Myocyte (in vitro differentiated cells): ENCODE measurements around the gene TNS3. TPM values are rescaled to one million over a fixed set of nuclear protein-coding genes. Genes with fewer than 3 reads are reported as not detected.

Experiments used
- DNase-seq: peaks from one replicate; pipeline ENCODE4 v3.0.0-alpha.2; 2012; ENCODE audit warnings: low read depth
- total RNA-seq: library from RNA; depleted of rRNA; stranded (reverse); fragments of >200 nt; gene quantifications from 2 replicates; pipeline ENCODE4 v1.2.3, GENCODE V29; 2014

TNS3 gene
- total RNA-seq, 1 donor from 2014 or later: 241 TPM

GRCh38 chr7:47568056-47568455, 13.9 kb downstream of the TNS3 start:
- no peak for DNase-seq

DNA sequence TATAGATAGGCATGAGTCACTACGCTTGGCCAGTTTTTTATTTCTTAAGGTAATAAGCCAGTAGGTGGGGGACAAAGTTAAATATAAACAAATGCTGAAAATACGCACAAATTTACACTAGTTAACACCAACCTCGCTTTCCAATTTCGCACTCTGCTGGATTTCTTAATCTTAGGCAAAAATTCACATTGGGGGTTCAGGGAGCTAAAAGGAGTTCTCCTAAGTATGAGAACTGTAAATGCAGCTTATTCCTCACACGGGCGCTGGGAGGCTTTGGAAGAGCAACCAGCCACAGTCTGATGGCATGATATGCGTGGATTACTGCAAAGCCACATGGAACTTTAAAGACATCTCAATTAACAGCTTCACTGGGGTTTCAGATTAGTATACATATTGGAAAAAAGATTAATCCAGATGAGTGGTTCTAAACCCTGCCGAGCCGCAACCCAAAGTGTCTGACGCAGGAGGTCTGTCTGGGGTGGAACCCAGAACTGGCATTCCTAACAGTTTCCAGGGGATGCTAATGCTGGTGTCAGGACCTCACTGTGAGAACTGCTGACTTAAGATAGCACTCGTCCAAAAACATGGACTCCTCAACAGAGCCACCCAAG, 16.2 kb downstream of the TNS3 start:
- no peak for DNase-seq

DNA sequence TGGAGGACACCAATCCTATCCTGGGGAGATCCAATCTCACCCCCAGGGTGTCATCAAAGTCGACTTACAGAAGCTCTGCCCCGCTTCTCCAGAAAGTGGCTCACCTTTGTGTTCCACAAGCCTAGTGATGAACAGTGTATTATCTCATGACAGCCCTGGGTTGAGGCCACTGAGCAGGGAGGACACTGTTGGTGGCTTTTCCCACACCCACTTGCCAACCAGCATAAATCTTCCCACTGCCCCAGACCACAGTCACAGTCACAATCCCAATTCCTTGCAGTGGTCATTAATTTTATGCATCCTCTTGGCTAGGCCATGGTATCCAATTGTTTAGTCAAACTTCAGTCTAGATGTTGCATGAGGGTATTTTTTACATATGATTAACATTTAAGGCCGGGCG, 18.4 kb downstream of the TNS3 start:
- DNase-seq: peak; percentile 20

- no peak for DNase-seq
These were observed 20.0 kb downstream of the TNS3 start for GRCh38 chr7:47561715-47562446.

DNA sequence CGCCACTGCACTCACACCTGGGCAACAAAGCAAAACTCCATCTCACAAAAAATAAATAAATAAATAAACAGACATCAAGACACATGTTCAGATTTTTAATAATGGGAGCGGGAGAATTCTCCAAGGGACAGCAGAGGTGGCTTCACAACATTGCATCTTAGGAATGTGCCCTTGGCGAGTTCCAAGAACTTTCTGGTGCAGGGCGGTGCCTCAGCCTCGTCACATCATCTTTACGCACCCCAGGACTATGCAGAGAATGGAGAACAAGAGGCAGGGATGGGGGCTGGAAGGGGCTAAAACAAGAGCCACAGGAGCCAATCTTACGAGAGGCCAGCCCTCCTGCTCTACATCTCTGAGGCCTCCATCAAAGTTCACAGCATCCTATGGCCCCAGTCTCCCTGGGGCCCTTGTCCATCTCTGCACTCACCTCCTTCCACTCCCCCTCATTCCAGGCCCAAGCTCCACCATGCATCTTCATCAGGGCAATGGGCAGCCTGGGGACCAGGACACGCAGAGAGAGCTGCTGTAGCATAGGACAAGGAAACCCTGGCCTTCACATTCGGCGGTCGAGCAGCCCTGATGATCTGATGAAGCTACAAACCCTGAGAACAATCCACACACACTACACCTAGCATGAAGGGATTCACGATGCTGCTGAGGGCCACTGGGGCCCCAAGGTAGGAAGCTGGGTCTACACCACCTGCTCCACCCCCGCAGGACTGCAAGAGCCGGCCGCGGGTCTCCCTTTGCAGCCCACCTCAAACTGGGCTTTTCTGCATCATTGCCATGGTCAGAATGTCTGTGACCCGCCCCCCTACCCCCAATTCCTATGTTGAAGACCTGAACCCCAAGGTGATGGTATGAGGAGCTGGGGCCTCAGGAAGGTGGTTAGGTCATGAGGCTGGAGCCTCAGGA, 22.3 kb downstream of the TNS3 start:
- no peak for DNase-seq

DNA sequence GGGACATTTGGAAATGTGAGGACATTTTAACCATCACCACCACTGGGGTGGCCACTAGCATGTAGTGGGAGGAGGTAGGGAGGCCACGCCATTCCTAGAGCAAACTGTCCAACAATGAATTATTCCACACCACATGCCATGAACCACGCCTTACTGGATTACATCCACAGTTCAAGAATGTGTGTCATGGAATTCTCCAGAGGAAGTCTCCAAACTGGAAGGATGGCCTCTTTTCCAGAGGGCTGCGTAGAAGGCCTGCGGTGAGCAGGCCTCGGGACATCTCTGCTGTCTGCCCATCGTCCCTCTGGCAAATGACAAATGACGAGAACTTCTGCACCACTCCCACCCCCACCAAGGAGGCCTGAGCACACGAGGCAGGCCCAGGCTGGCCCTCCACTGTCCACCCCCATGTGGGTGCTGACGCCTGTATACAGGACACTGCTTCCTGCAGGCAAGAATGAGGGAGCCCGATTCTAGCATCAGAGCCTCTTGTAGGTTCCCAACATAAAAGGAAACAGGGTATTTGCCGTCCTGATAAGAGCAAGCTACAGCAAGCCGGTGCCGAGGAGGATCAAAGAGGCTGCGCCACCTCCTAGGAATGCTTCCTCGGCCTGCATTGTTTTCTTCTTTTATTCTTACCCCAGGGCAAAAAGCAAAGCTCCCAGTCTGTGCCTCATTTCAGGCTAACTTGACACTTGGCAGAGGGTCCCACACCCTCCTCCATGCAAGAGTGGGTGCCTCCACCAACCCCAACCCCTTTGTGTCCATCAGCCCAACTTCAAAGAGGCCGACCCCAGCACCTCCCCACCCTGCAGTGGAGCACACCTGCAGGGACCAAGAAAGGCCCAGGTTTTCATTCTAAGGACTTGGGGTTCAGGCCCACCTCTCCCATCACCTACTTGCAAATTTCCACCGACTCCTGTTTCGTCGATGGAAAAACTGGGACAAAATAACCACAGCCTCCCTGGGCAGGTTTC, 23.9 kb downstream of the TNS3 start:
- peak; percentile 98 for DNase-seq

- DNase-seq: no peak
These were observed 24.6 kb downstream of the TNS3 start for GRCh38 chr7:47557317-47557693.

DNA sequence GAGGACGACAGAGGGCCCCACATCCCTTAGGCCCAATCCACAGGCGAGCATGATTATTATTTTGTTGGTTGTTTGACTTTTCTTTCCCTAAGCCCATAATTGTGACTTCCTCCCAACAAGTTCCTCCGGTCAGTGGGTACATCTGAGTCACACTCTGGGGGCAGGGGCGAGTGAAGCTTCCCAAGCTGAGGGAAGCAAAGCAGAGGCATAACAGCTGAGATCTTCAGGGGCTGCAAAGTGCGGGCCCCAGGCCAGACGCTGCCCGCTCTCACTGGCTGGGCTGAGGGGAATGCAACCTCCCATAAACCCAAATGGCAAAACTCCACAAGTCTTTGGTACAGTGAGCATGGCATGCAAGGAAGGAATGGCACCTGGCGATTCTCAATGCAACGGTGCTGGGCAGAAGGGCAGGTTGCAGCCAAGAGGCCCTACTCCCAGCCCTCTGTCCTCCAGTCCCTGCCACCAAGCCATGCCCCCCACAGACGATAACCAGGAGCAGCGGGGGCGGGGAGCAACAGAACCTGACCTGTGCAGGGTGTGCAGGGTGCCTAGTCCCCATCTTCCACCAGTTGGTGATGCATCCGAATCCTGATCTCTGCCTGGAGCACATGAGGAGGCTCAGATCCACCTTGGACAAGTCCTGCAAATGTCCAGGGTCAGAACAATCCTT, 25.3 kb downstream of the TNS3 start:
- DNase-seq: peak; percentile 97

GRCh38 chr7:47553309-47553708, 28.6 kb downstream of the TNS3 start:
- DNase-seq: peak; percentile 51

GRCh38 chr7:47552621-47553020, 29.3 kb downstream of the TNS3 start:
- DNase-seq: peak; percentile 77

DNA sequence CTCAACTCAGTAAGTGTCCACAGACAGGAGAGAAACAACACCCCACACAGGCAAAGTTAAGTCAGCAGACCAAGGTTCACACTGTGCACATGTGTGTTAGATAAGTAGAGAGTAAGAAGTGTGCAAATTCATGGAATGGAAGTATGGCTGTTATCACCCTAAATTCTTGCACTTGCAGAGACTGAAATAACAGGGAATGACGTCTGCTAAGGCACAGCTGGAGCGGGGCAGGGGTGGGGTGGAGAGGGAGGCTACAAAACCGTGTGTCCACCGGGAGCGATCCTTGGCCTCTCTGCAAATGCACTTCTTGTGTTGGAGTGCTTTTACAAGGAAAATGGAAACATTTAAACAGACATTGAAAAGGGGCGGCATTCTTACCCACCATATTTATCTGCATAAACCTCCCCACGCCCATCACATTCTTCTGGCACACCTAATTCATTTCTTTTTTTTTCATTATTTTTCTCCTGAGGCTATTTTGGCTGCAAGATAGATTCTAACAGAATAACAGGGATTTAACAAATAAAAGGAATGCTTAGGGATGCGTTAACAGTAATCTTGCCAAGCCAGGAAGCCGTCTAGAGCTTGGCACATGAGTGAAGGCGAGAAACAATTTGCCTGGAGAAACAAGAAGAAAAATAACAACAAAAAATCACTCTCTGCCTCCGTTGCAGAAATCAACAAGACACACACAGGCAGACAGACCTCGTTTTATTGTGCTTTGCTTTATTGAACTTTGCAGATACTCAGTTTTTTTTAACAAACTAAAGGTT, 30.1 kb downstream of the TNS3 start:
- no peak for DNase-seq

DNA sequence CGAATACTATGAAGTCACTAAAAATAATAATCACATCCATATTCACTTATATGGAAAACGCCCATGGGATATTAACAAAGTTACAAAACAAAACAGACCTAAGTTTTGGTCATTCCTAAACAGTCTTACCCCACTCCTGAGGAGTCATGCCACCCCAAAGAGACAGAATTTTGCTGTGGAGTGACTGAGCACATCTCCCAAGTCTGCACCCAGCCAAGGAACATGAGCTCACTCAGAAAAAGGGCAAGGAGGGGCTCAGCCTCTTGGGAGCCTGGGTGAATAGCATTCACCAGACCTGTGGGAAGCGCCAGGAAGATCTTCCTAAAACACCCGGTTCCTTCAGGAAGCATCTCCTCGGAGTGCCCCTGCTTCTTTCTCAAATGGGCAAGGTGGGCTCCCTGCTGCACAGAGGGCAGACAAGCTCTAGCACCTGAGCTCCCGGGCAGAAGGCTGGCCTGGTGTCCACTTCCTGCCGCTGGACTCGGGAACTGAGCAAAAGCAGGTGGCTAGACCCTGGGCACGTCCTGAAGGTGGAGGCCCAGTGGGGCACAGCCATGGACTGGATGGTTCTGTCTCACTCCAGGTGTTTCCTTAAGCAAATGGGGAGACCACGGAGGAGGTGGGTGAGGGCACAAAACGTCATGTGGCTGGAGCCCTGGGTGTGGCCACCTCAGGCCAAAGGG, 31.0 kb downstream of the TNS3 start:
- DNase-seq: no peak

DNA sequence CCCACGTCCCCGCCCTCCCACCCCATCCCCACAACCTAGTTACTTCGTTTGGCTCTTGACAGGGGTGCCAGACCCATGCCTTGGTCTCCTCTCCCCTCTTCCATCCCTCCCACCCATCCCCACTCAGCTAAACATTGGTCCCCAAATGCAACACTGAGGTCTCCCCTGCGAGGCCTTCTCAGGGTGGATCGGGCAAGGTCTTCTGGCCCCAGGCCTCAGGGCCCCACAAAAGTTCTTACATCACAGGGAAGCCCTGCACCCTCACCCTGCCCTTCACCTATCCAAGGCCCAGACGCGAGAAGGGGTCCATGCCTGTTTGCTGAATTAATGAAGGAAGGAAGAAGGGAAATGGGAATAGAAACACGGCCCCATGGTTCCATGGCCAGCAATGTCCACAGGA, 32.0 kb downstream of the TNS3 start:
- DNase-seq: no peak

GRCh38 chr7:47549397-47549796, 32.5 kb downstream of the TNS3 start:
- no peak for DNase-seq

- DNase-seq: no peak
These were observed 33.4 kb downstream of the TNS3 start for GRCh38 chr7:47548546-47548945.

- no peak for DNase-seq
These were observed 35.0 kb downstream of the TNS3 start for GRCh38 chr7:47546733-47547494.

DNA sequence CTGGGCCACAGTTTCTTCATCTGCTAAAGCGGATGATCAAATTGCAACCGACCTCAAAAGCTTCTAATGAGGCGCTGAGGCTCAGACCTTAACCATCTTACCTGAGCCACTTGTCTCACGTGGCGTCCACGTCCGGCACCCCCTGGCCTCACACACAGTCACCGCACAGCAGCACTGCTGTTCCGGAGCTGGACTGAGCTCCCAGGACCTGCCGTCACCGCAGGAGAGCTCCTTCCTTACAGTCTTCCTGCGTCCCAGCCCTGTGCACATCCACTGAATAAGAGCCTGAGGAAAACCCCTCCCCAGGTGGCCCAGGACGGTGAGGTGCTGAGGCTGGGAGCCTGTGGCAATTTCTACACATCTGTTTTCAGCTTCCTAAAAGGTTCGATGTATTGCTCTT, 35.7 kb downstream of the TNS3 start:
- no peak for DNase-seq

- no peak for DNase-seq
These were observed 37.5 kb downstream of the TNS3 start for GRCh38 chr7:47544416-47544815.
